HG02642 (cell line): ENCODE results near the gene POTEB2.
"Not testable (repeated sequence)": the region's sequence is repeated elsewhere in the genome, so short reads cannot be mapped to it uniquely, and the experiment has no call there.

Experiments used
- ATAC-seq: cut with Tn5 transposase; IDR thresholded peaks from one replicate; pipeline ENCODE4 v1.9.1; 2021; ENCODE audit warnings: mild to moderate bottlenecking; ENCODE audit not compliant: unreplicated experiment, poor library complexity

Gene POTEB2

GRCh38 chr15:20866214-20866613 lies at the start of gene POTEB2:
TSS of gene POTEB2 (minus strand) at chr15:20866314. CDS start at chr15:20866281, 33 bp downstream.
- not testable (repeated sequence) for ATAC-seq

- not testable (repeated sequence) for ATAC-seq
These were observed 13.8 kb upstream of the POTEB2 start for GRCh38 chr15:20879916-20880315.

DNA sequence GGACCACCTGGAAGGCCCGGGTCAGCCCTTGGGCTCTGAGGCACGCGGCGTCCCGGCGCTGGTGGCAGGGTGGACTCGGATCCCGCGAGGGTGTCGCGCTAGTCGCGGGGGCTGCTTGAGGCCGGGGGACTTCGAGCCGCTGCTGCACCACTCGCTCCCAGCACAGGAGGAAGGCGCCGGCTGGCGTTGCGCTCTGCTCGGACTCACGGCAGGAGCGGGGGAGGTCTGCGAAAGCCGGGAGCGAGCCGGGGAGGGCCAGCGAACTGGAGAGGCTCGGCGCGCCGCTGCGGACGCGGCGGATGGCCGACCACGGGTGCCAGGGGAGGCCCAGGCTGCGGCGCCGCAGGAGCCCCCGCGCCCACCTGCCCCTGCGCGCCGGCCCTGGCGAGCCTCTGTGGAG lies 12.3 kb upstream of the POTEB2 start:
- ATAC-seq, result not testable (repeated sequence)

GRCh38 chr15:20877819-20878218 lies 11.7 kb upstream of the POTEB2 start:
- not testable (repeated sequence) for ATAC-seq
